Measurements from ENCODE around the gene AMOT. TPM values are rescaled to one million over a fixed set of nuclear protein-coding genes. Genes with fewer than 3 reads are reported as not detected.

Gene AMOT
- total and polyA plus RNA-seq, 4 donors: 1.1 to 2.6 (median 1.9) TPM

GRCh38 chrX:112826023-112826422 is 14.6 kb downstream of the AMOT start:
- no peak overlapping the region for H3K27ac ChIP-seq (ENCODE audit: low read depth in 1 of 2, low read length in 2 of 2)
- TF ChIP-seq ZBTB33 (IDR thresholded peaks at IDR 0.05) (no peak), FOXA1 (IDR thresholded peaks at IDR 0.05) (no peak), NR2F2 (IDR thresholded peaks at IDR 0.05) (no peak), MAX (IDR thresholded peaks at IDR 0.05) (no peak), CTCF (IDR thresholded peaks at IDR 0.05; ENCODE audit: low read depth, low read length, missing input control) (no peak), HNF4G (IDR thresholded peaks at IDR 0.05) (no peak), REST (IDR thresholded peaks at IDR 0.05) (no peak), RAD21 (IDR thresholded peaks at IDR 0.05) (no peak), HNF4A (conservative IDR thresholded peaks at IDR 0.05) (no peak), ATF3 (IDR thresholded peaks at IDR 0.05) (no peak), YY1 (IDR thresholded peaks at IDR 0.05) (no peak), RXRA (IDR thresholded peaks at IDR 0.05) (no peak), GABPA (IDR thresholded peaks at IDR 0.05 in 1 of 2, conservative IDR thresholded peaks at IDR 0.05 in 1 of 2) (no peak), FOXA2 (IDR thresholded peaks at IDR 0.05) (no peak), SP1 (IDR thresholded peaks at IDR 0.05) (no peak), JUND (IDR thresholded peaks at IDR 0.05) (no peak), TAF1 (conservative IDR thresholded peaks at IDR 0.05) (no peak), EGR1 (IDR thresholded peaks at IDR 0.05; ENCODE audit: low read depth in 2 of 2) (no peak)
- H3K9me3 ChIP-seq (ENCODE audit: control insufficient read depth in 4 of 4, low read length in 3 of 4): no peaks in the 10 kb centered on the region
- H3K9ac ChIP-seq (ENCODE audit: low read depth in 1 of 2, low read length in 2 of 2): no peak overlapping the region
- H3K4me1 ChIP-seq (ENCODE audit: control insufficient read depth in 4 of 4, insufficient read depth in 4 of 4, low read length in 3 of 4): peaks cover 0 to 5% (median 0%) of the 10 kb centered on the region in 4 donors
- no peaks in the 10 kb centered on the region for H3K27me3 ChIP-seq (ENCODE audit: control insufficient read depth in 4 of 4, insufficient read depth in 4 of 4, low read length in 3 of 4)
- H3K4me3 ChIP-seq (ENCODE audit: low read depth in 1 of 3, low read length in 3 of 3): no peak overlapping the region
- DNase-seq (ENCODE audit: low spot score): no peak
- H3K36me3 ChIP-seq (ENCODE audit: control insufficient read depth in 4 of 4, insufficient read depth in 3 of 4, low read depth in 1 of 4, low read length in 3 of 4): no peaks in the 10 kb centered on the region

Data from liver (tissue), 9 donors.